Liver (tissue), 9 donors: ENCODE results near the gene PPP4R1. TPM values are rescaled to one million over a fixed set of nuclear protein-coding genes. Genes with fewer than 3 reads are reported as not detected.

ENCODE experiments used
- DNase-seq: peaks from one replicate; pipeline ENCODE4 v3.0.0-alpha.2; 2017; ENCODE audit warnings: low spot score
- H3K27ac ChIP-seq, 2 donors: one replicate each; pipeline ENCODE4 v1.7.0; 2013; ENCODE audit warnings: inconsistent platforms in 2 of 2, low read length in 2 of 2, control low read depth in 1 of 2, low read depth in 1 of 2, mild to moderate bottlenecking in 1 of 2
- H3K27me3 ChIP-seq, 4 donors: one replicate each; pipeline versions ENCODE4 v1.6.1 to v1.7.0; 2013; ENCODE audit warnings: low read length in 3 of 4, inconsistent platforms in 1 of 4, mild to moderate bottlenecking in 1 of 4, moderate library complexity in 1 of 4; ENCODE audit not compliant: control insufficient read depth in 4 of 4, insufficient read depth in 4 of 4
- H3K36me3 ChIP-seq, 4 donors: one replicate each; pipeline versions ENCODE4 v1.6.1 to v1.7.0; 2013; ENCODE audit warnings: low read length in 3 of 4, mild to moderate bottlenecking in 3 of 4, low read depth in 1 of 4, moderate library complexity in 1 of 4; ENCODE audit not compliant: control insufficient read depth in 4 of 4, insufficient read depth in 3 of 4
- H3K4me1 ChIP-seq, 4 donors: one replicate each; pipeline versions ENCODE4 v1.6.1 to v1.7.0; 2013; ENCODE audit warnings: low read length in 3 of 4, mild to moderate bottlenecking in 3 of 4, moderate library complexity in 1 of 4; ENCODE audit not compliant: control insufficient read depth in 4 of 4, insufficient read depth in 4 of 4
- H3K4me3 ChIP-seq, 3 donors: one replicate each; pipeline versions ENCODE4 v1.6.1 to v1.7.0; 2013; ENCODE audit warnings: low read length in 3 of 3, control low read depth in 1 of 3, low read depth in 1 of 3, mild to moderate bottlenecking in 1 of 3
- H3K9ac ChIP-seq, 2 donors: one replicate each; pipeline ENCODE4 v1.7.0; 2013; ENCODE audit warnings: low read length in 2 of 2, mild to moderate bottlenecking in 2 of 2, moderate library complexity in 2 of 2, control low read depth in 1 of 2, low read depth in 1 of 2
- H3K9me3 ChIP-seq, 4 donors: one replicate each; pipeline versions ENCODE4 v1.6.1 to v1.7.0; 2013; ENCODE audit warnings: low read length in 3 of 4; ENCODE audit not compliant: control insufficient read depth in 4 of 4
- ATF3 ChIP-seq: IDR thresholded peaks from 2 replicates; pipeline ENCODE4 v1.6.1; 2016; ENCODE audit warnings: antibody characterized with exemption
- EGR1 ChIP-seq, 2 donors: IDR thresholded peaks; 2 replicates each; pipeline ENCODE4 v1.6.1; 2016 to 2018; ENCODE audit warnings: antibody characterized with exemption in 2 of 2, low read depth in 2 of 2
- FOXA1 ChIP-seq: IDR thresholded peaks from 2 replicates; pipeline ENCODE4 v1.6.1; 2016; ENCODE audit warnings: antibody characterized with exemption
- FOXA2 ChIP-seq: IDR thresholded peaks from 2 replicates; pipeline ENCODE4 v1.6.1; 2016; ENCODE audit warnings: antibody characterized with exemption
- GABPA ChIP-seq, 2 donors: IDR thresholded peaks in 1 of 2; conservative IDR thresholded peaks in 1 of 2; 2 replicates each; pipeline ENCODE4 v1.6.1; 2016; ENCODE audit warnings: antibody characterized with exemption in 2 of 2, mild to moderate bottlenecking in 1 of 2, moderate library complexity in 1 of 2
- HNF4A ChIP-seq, 2 donors: conservative IDR thresholded peaks; 2 replicates each; pipeline ENCODE4 v1.6.1; 2016; ENCODE audit warnings: antibody characterized with exemption in 2 of 2, mild to moderate bottlenecking in 2 of 2
- HNF4G ChIP-seq: IDR thresholded peaks from 2 replicates; pipeline ENCODE4 v1.6.1; 2016; ENCODE audit warnings: antibody characterized with exemption
- JUND ChIP-seq, 2 donors: IDR thresholded peaks; 2 replicates each; pipeline ENCODE4 v1.6.1; 2016; ENCODE audit warnings: antibody characterized with exemption in 2 of 2
- MAX ChIP-seq: IDR thresholded peaks from 2 replicates; pipeline ENCODE4 v1.6.1; 2016; ENCODE audit warnings: antibody characterized with exemption
- RAD21 ChIP-seq, 2 donors: IDR thresholded peaks; 2 replicates each; pipeline ENCODE4 v1.6.1; 2016; ENCODE audit warnings: antibody characterized with exemption in 2 of 2, mild to moderate bottlenecking in 2 of 2
- SP1 ChIP-seq: IDR thresholded peaks from 2 replicates; pipeline ENCODE4 v1.6.1; 2018; ENCODE audit warnings: antibody characterized with exemption, mild to moderate bottlenecking
- TAF1 ChIP-seq: conservative IDR thresholded peaks from 2 replicates; pipeline ENCODE4 v1.6.1; 2016; ENCODE audit warnings: antibody characterized with exemption, mild to moderate bottlenecking
- YY1 ChIP-seq: IDR thresholded peaks from 2 replicates; pipeline ENCODE4 v1.6.1; 2016; ENCODE audit warnings: antibody characterized with exemption, mild to moderate bottlenecking
- WGBS: extraction: QIAGEN DNeasy Blood & Tissue Kit; methylation state at CpG from one replicate; pipeline ENCODE4 v1.1.7; 2013; 5-methylcytosine and 5-hydroxymethylcytosine counted together
- polyA plus RNA-seq, 2 donors: library from polyadenylated mRNA; stranded (reverse) in 1 of 2; unstranded in 1 of 2; fragments of 200-250 nt in 1 of 2; fragments of >200 nt in 1 of 2; fragmentation: Nextera tagmentation in 1 of 2; extraction: Ambion mirVana in 1 of 2; gene quantifications; one replicate each; pipeline versions ENCODE4 v1.2.1 to v1.2.3, GENCODE V29; 2013 to 2015
- total RNA-seq, 2 donors: library from RNA; depleted of rRNA; stranded (reverse); fragments of >200 nt; gene quantifications; one replicate each; pipeline ENCODE4 v1.2.3, GENCODE V29; 2014
- TF ChIP-seq, protein P1 (sequence below): IDR thresholded peaks from 2 replicates; pipeline ENCODE4 v1.6.1; 2016; ENCODE audit warnings: antibody characterized with exemption, mild to moderate bottlenecking
- TF ChIP-seq, protein P2 (sequence below): IDR thresholded peaks from 2 replicates; pipeline ENCODE4 v1.6.1; 2016; ENCODE audit warnings: antibody characterized with exemption
- donor health status: healthy.
- donor health status: healthy.
- donor health status: healthy.
- donor health status: healthy.
- donor health status: healthy.

The PPP4R1 gene
- total and polyA plus RNA-seq, 4 donors = 11.7 to 50.8 (median 22.8) TPM

DNA sequence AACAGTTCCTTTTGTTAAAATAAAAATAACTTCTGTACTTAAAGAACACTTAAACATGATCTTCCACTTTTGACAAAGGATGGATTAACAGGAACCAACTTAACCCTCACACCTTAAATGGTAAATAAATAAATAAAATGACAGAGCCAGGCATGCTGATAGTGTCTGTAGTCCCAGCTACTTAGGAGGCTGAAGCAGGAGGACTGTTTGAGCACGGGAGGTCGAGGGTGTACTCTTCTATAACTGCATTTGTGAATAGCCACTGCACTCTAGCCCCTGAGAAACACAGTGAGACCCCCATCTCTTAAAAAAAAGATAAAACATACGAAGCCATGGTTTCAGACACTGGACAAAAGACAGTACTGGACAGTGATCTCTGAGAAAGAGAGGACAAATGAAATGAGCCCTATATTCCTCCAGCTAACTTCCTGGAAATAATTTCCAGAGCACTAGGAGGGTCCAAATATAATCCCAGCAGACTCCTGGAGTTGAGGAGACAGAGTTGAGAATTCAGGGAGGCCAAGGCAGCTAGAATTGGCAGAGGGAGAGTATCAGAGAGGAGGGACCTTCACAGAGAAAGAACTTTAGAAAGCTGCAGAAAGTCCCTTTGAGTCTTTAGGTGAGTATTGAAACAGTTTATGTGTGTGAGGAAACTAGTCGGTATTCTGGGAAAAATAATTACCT, 17.4 kb downstream of the PPP4R1 start:
- no peak overlapping the region for H3K27ac ChIP-seq
- WGBS = 85% methylated on average over 4 of the region's 4 CpGs
- no peak for DNase-seq
- peaks cover 0 to 7% (median 2%) of the 10 kb centered on the region in 4 donors for H3K4me1 ChIP-seq
- H3K9me3 ChIP-seq = peaks cover 0 to 3% (median 0%) of the 10 kb centered on the region in 4 donors
- no peaks in the 10 kb centered on the region for H3K27me3 ChIP-seq
- no peak overlapping the region for H3K4me3 ChIP-seq
- H3K9ac ChIP-seq = no peak overlapping the region
- no peak for TF ChIP-seq EGR1 (IDR thresholded peaks at IDR 0.05; ENCODE audit: low read depth in 2 of 2)
- no peak for TF ChIP-seq HNF4A (conservative IDR thresholded peaks at IDR 0.05)
- TF ChIP-seq HNF4G = no peak
- TF ChIP-seq JUND (IDR thresholded peaks at IDR 0.05) = no peak
- TF ChIP-seq YY1 = no peak
- TF ChIP-seq FOXA1 = no peak
- TF ChIP-seq TAF1 = no peak
- no peak for TF ChIP-seq FOXA2
- TF ChIP-seq SP1 = no peak
- no peak for TF ChIP-seq ATF3
- no peak for TF ChIP-seq RAD21 (IDR thresholded peaks at IDR 0.05)
- no peak for TF ChIP-seq MAX
- TF ChIP-seq, protein P1, sequence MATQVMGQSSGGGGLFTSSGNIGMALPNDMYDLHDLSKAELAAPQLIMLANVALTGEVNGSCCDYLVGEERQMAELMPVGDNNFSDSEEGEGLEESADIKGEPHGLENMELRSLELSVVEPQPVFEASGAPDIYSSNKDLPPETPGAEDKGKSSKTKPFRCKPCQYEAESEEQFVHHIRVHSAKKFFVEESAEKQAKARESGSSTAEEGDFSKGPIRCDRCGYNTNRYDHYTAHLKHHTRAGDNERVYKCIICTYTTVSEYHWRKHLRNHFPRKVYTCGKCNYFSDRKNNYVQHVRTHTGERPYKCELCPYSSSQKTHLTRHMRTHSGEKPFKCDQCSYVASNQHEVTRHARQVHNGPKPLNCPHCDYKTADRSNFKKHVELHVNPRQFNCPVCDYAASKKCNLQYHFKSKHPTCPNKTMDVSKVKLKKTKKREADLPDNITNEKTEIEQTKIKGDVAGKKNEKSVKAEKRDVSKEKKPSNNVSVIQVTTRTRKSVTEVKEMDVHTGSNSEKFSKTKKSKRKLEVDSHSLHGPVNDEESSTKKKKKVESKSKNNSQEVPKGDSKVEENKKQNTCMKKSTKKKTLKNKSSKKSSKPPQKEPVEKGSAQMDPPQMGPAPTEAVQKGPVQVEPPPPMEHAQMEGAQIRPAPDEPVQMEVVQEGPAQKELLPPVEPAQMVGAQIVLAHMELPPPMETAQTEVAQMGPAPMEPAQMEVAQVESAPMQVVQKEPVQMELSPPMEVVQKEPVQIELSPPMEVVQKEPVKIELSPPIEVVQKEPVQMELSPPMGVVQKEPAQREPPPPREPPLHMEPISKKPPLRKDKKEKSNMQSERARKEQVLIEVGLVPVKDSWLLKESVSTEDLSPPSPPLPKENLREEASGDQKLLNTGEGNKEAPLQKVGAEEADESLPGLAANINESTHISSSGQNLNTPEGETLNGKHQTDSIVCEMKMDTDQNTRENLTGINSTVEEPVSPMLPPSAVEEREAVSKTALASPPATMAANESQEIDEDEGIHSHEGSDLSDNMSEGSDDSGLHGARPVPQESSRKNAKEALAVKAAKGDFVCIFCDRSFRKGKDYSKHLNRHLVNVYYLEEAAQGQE = no peak
- TF ChIP-seq, protein P2, sequence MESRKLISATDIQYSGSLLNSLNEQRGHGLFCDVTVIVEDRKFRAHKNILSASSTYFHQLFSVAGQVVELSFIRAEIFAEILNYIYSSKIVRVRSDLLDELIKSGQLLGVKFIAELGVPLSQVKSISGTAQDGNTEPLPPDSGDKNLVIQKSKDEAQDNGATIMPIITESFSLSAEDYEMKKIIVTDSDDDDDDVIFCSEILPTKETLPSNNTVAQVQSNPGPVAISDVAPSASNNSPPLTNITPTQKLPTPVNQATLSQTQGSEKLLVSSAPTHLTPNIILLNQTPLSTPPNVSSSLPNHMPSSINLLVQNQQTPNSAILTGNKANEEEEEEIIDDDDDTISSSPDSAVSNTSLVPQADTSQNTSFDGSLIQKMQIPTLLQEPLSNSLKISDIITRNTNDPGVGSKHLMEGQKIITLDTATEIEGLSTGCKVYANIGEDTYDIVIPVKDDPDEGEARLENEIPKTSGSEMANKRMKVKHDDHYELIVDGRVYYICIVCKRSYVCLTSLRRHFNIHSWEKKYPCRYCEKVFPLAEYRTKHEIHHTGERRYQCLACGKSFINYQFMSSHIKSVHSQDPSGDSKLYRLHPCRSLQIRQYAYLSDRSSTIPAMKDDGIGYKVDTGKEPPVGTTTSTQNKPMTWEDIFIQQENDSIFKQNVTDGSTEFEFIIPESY = no peak
- no peaks in the 10 kb centered on the region for H3K36me3 ChIP-seq

DNA sequence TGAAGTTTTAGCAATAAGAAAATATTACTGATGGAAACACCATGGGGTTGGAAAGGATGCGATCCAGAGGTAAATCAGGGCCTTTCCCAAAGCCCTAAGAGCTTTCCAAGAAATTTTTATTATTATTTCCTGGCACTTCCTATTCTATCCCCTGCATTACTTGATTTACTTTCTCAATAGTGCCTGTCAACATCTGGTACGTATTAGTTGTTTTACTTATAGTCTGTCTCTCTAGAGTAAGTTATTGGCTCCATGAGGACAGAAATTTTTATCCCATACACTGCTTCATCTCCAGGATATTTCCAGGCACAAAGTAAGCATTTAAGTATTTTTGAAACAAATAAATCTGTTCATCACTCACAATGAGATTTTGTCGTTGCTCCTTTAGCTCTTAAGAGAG, 18.1 kb downstream of the PPP4R1 start:
- peaks cover 0 to 2% (median 0%) of the 10 kb centered on the region in 4 donors for H3K36me3 ChIP-seq
- 91% methylated on average over 3 of the region's 3 CpGs for WGBS

More for the DNA sequence above, 18.1 kb downstream of the PPP4R1 start:
- TF ChIP-seq YY1 (no peak), JUND (IDR thresholded peaks at IDR 0.05) (no peak), GABPA (IDR thresholded peaks at IDR 0.05 in 1 of 2, conservative IDR thresholded peaks at IDR 0.05 in 1 of 2) (no peak), SP1 (no peak), FOXA2 (no peak), HNF4G (no peak), TAF1 (no peak), RAD21 (IDR thresholded peaks at IDR 0.05) (no peak)
- Histone ChIP-seq H3K27me3 (no peaks in the 10 kb centered on the region), H3K9me3 (peaks cover 0 to 3% (median 0%) of the 10 kb centered on the region in 4 donors), H3K4me1 (peaks cover 0 to 7% (median 2%) of the 10 kb centered on the region in 4 donors), H3K27ac (no peak overlapping the region), H3K9ac (no peak overlapping the region), H3K4me3 (no peak overlapping the region)
- no peak for DNase-seq
